H1 (cell line): ENCODE measurements around the gene WDR33. TPM values are rescaled to one million over a fixed set of nuclear protein-coding genes. Genes with fewer than 3 reads are reported as not detected.

Experiments
- CTCF ChIA-PET: fragments of 300-600 bp; sonication (Branson Sonifier 250); formaldehyde crosslinking; loops from one replicate; lab custom pipeline; 2021; ENCODE audit not compliant: partially characterized antibody; lab: Charles Lee
- POLR2A ChIA-PET: fragments of 300-600 bp; sonication (Branson Sonifier 250); formaldehyde crosslinking; loops from one replicate; lab custom pipeline; 2021; ENCODE audit warnings: inconsistent platforms; ENCODE audit not compliant: partially characterized antibody; lab: Charles Lee
- DNase-seq, 2 experiments: peaks; one replicate each; pipeline versions ENCODE4 v3.0.0 to v3.0.0-alpha.2; 2010 to 2022; ENCODE audit warnings: low spot score in 2 of 2, low read depth in 1 of 2, mixed read lengths in 1 of 2
- FAIRE-seq: peaks from 2 replicates; lab custom pipeline; 2011; peaks lifted over from hg19 to GRCh38; lab: Jason Lieb, UNC
- H2AFZ ChIP-seq: 2 replicates; pipeline ENCODE4 v1.8.1; 2012; ENCODE audit warnings: low read length, inconsistent platforms
- H2AK5ac ChIP-seq: 2 replicates; pipeline ENCODE4 v1.6.1; 2013; ENCODE audit warnings: low read depth, low read length
- H2BK120ac ChIP-seq: replicated peaks from 2 replicates; pipeline ENCODE3; 2013; ENCODE audit warnings: low read depth, low read length, inconsistent platforms
- H2BK12ac ChIP-seq: 2 replicates; pipeline ENCODE4 v1.6.1; 2013; ENCODE audit warnings: low read depth, low read length
- H2BK15ac ChIP-seq: 2 replicates; pipeline ENCODE4 v1.6.1; 2013; ENCODE audit warnings: low read length
- H2BK20ac ChIP-seq: 2 replicates; pipeline ENCODE4 v1.6.1; 2013; ENCODE audit warnings: low read length
- H2BK5ac ChIP-seq: 2 replicates; pipeline ENCODE4 v1.6.1; 2013; ENCODE audit warnings: low read depth, low read length
- H3K14ac ChIP-seq: 2 replicates; pipeline ENCODE4 v1.6.1; 2013; ENCODE audit warnings: inconsistent platforms; ENCODE audit not compliant: insufficient read length
- H3K18ac ChIP-seq: 2 replicates; pipeline ENCODE4 v1.6.1; 2013; ENCODE audit warnings: low read length; ENCODE audit errors: extremely low read depth
- H3K23ac ChIP-seq: 2 replicates; pipeline ENCODE4 v1.6.1; 2013; ENCODE audit warnings: inconsistent platforms; ENCODE audit not compliant: insufficient read length
- H3K23me2 ChIP-seq: 2 replicates; pipeline ENCODE4 v1.6.1; 2013; ENCODE audit warnings: low read depth, low read length
- H3K27ac ChIP-seq: 2 replicates; pipeline ENCODE4 v1.6.1; 2011; ENCODE audit warnings: low read depth, low read length, inconsistent platforms
- H3K27me3 ChIP-seq, 4 experiments: replicated peaks in 1 of 4; 1 replicate in 1 of 4; 2 replicates in 3 of 4; pipeline versions ENCODE4 v1.6.1 to v1.8.1; 2011 to 2013; ENCODE audit warnings: low read length in 3 of 4, mild to moderate bottlenecking in 3 of 4, inconsistent platforms in 2 of 4, mixed read lengths in 2 of 4, moderate library complexity in 1 of 4; ENCODE audit not compliant: control insufficient read depth in 3 of 4, insufficient read depth in 3 of 4; ENCODE audit errors: extremely low read depth in 1 of 4
- H3K36me3 ChIP-seq, 4 experiments: 2 replicates each; pipeline versions ENCODE4 v1.6.1 to v1.8.1; 2011 to 2013; ENCODE audit warnings: mild to moderate bottlenecking in 4 of 4, low read length in 3 of 4, moderate library complexity in 2 of 4, control low read depth in 1 of 4, inconsistent platforms in 1 of 4; ENCODE audit not compliant: insufficient read depth in 4 of 4, control insufficient read depth in 2 of 4
- H3K4ac ChIP-seq: replicated peaks from 2 replicates; pipeline ENCODE3; 2013; ENCODE audit warnings: low read length, low read depth, mixed read lengths, inconsistent platforms; ENCODE audit not compliant: insufficient read length
- H3K4me1 ChIP-seq, 4 experiments: replicated peaks in 1 of 4; 1 replicate in 1 of 4; 2 replicates in 3 of 4; pipeline versions ENCODE4 v1.6.1 to v1.8.1; 2011 to 2013; ENCODE audit warnings: low read length in 3 of 4, inconsistent platforms in 2 of 4, mixed read lengths in 1 of 4; ENCODE audit not compliant: insufficient read depth in 4 of 4, control insufficient read depth in 3 of 4
- H3K4me2 ChIP-seq, 2 experiments: 2 replicates each; pipeline versions ENCODE4 v1.6.1 to v1.8.1; 2011 to 2013; ENCODE audit warnings: low read depth in 2 of 2, low read length in 2 of 2, control low read depth in 1 of 2, inconsistent platforms in 1 of 2, mild to moderate bottlenecking in 1 of 2; ENCODE audit not compliant: insufficient read depth in 1 of 2
- H3K4me3 ChIP-seq, 4 experiments: fragments of 200-600, 300-600 bp in 1 of 4; sonication (generic), shearing (Covaris generic), sonication (Bioruptor Twin) in 1 of 4; 2 replicates each; pipeline versions ENCODE4 v1.5.1 to v1.8.1; 2011 to 2016; ENCODE audit warnings: low read length in 4 of 4, low read depth in 3 of 4, control low read depth in 2 of 4, inconsistent platforms in 2 of 4, mild to moderate bottlenecking in 2 of 4, mixed read lengths in 1 of 4, moderate library complexity in 1 of 4; ENCODE audit not compliant: insufficient read depth in 2 of 4; ENCODE audit errors: extremely low read depth in 1 of 4
- H3K56ac ChIP-seq: replicated peaks from 2 replicates; pipeline ENCODE3; 2013; ENCODE audit warnings: low read depth, mild to moderate bottlenecking, mixed read lengths, low read length, inconsistent platforms; ENCODE audit not compliant: insufficient read length
- H3K79me1 ChIP-seq: 2 replicates; pipeline ENCODE4 v1.6.1; 2013; ENCODE audit warnings: low read depth, low read length, control low read depth
- H3K79me2 ChIP-seq, 2 experiments: 2 replicates each; pipeline versions ENCODE4 v1.6.1 to v1.8.1; 2012 to 2013; ENCODE audit warnings: low read length in 2 of 2, mild to moderate bottlenecking in 2 of 2, inconsistent platforms in 1 of 2; ENCODE audit not compliant: insufficient read depth in 2 of 2, control insufficient read depth in 1 of 2
- H3K9ac ChIP-seq, 4 experiments: replicated peaks in 1 of 4; 1 replicate in 1 of 4; 2 replicates in 3 of 4; pipeline versions ENCODE4 v1.6.1 to v1.8.1; 2011 to 2013; ENCODE audit warnings: low read depth in 3 of 4, low read length in 3 of 4, control low read depth in 2 of 4, mild to moderate bottlenecking in 2 of 4, moderate library complexity in 2 of 4, inconsistent platforms in 1 of 4; ENCODE audit errors: extremely low read depth in 1 of 4
- H3K9me3 ChIP-seq, 2 experiments: 2 replicates each; pipeline versions ENCODE4 v1.6.1 to v1.8.1; 2012 to 2013; ENCODE audit warnings: mild to moderate bottlenecking in 2 of 2, moderate library complexity in 2 of 2, control low read depth in 1 of 2, inconsistent platforms in 1 of 2, low read depth in 1 of 2, low read length in 1 of 2, mixed read lengths in 1 of 2; ENCODE audit not compliant: insufficient read depth in 2 of 2
- H4K20me1 ChIP-seq, 2 experiments: replicated peaks in 1 of 2; 2 replicates each; pipeline versions ENCODE3 to v1.8.1; 2011 to 2013; ENCODE audit warnings: inconsistent platforms in 2 of 2, low read length in 2 of 2, mild to moderate bottlenecking in 1 of 2; ENCODE audit not compliant: insufficient read depth in 2 of 2, control insufficient read depth in 1 of 2
- H4K5ac ChIP-seq: 2 replicates; pipeline ENCODE4 v1.6.1; 2013; ENCODE audit warnings: low read length, low read depth, mixed read lengths, inconsistent platforms; ENCODE audit not compliant: insufficient read length
- H4K8ac ChIP-seq: 2 replicates; pipeline ENCODE4 v1.8.0; 2013; ENCODE audit warnings: mild to moderate bottlenecking, moderate library complexity, low read length, inconsistent platforms; ENCODE audit not compliant: insufficient read depth; ENCODE audit errors: extremely low read depth
- H4K91ac ChIP-seq: replicated peaks from 2 replicates; pipeline ENCODE3; 2013; ENCODE audit warnings: low read length, mixed read lengths, inconsistent platforms; ENCODE audit not compliant: insufficient read length
- BRCA1 ChIP-seq: IDR thresholded peaks from 2 replicates; pipeline ENCODE4 v1.6.1; 2012; ENCODE audit warnings: low read depth, low read length, improper control_type of control experiment
- CHD1 ChIP-seq: IDR thresholded peaks from 2 replicates; pipeline ENCODE4 v1.6.1; 2012; ENCODE audit warnings: low read depth, low read length, improper control_type of control experiment
- CREB1 ChIP-seq: IDR thresholded peaks from 2 replicates; pipeline ENCODE4 v1.6.1; 2012; ENCODE audit warnings: inconsistent platforms
- EP300 ChIP-seq, 2 experiments: IDR thresholded peaks; 1 replicate in 1 of 2; 2 replicates in 1 of 2; pipeline ENCODE4 v1.6.1; 2011 to 2012; ENCODE audit warnings: low read depth in 2 of 2, low read length in 2 of 2, mild to moderate bottlenecking in 2 of 2, borderline replicate concordance in 1 of 2, inconsistent platforms in 1 of 2, moderate library complexity in 1 of 2
- GTF2F1 ChIP-seq: IDR thresholded peaks from 2 replicates; pipeline ENCODE4 v1.6.1; 2012; ENCODE audit warnings: low read depth, low read length, improper control_type of control experiment, borderline replicate concordance
- HDAC6 ChIP-seq: IDR thresholded peaks from one replicate; pipeline ENCODE4 v1.7.1; 2012; ENCODE audit warnings: low read depth, mild to moderate bottlenecking, inconsistent platforms, low read length, moderate library complexity
- MAX ChIP-seq: IDR thresholded peaks from 2 replicates; pipeline ENCODE4 v1.6.1; 2012; ENCODE audit warnings: inconsistent platforms
- POU5F1 ChIP-seq: IDR thresholded peaks from 2 replicates; pipeline ENCODE4 v1.6.1; 2011; ENCODE audit warnings: low read depth, mild to moderate bottlenecking, low read length, moderate library complexity
- SAP30 ChIP-seq: fragments of 300-600 bp; sonication (generic); IDR thresholded peaks from 2 replicates; pipeline ENCODE4 v1.7.1; 2012; ENCODE audit warnings: low read length, moderate library complexity, mild to moderate bottlenecking, inconsistent platforms; ENCODE audit not compliant: insufficient read depth, insufficient replicate concordance
- SIX5 ChIP-seq: IDR thresholded peaks from 2 replicates; pipeline ENCODE4 v1.6.1; 2011; ENCODE audit warnings: mild to moderate bottlenecking, low read depth, low read length
- SP4 ChIP-seq: IDR thresholded peaks from 2 replicates; pipeline ENCODE4 v1.6.1; 2012; ENCODE audit warnings: low read length, inconsistent platforms
- SRF ChIP-seq: IDR thresholded peaks from 2 replicates; pipeline ENCODE4 v1.6.1; 2011; ENCODE audit warnings: mild to moderate bottlenecking, low read depth, low read length, moderate library complexity
- TCF12 ChIP-seq: IDR thresholded peaks from 2 replicates; pipeline ENCODE4 v1.6.1; 2011; ENCODE audit warnings: low read depth, mild to moderate bottlenecking, low read length
- TEAD4 ChIP-seq: IDR thresholded peaks from 2 replicates; pipeline ENCODE4 v1.6.1; 2012; ENCODE audit warnings: low read depth, low read length, inconsistent platforms, mixed read lengths
- WGBS, 2 experiments: shearing (Covaris generic) in 1 of 2; methylation state at CpG; one replicate each; pipeline versions ENCODE4 v1.1.6 to v1.1.7; 2013 to 2015; ENCODE audit warnings: low lambda C conversion rate in 2 of 2, mixed read lengths in 2 of 2, inconsistent platforms in 1 of 2, low coverage in 1 of 2, missing lambda C conversion rate in 1 of 2; ENCODE audit not compliant: insufficient replicate concordance in 2 of 2, insufficient coverage in 1 of 2, insufficient read length in 1 of 2; ENCODE audit errors: extremely low coverage in 1 of 2, missing lambda C conversion rate in 1 of 2; 5-methylcytosine and 5-hydroxymethylcytosine counted together
- polyA plus RNA-seq, 7 experiments: library from polyadenylated mRNA; depleted of rRNA in 3 of 7; stranded (reverse) in 5 of 7; unstranded in 2 of 7; fragments of >200 nt in 5 of 7; fragments of 200-250 nt in 2 of 7; gene quantifications; 1 replicate in 5 of 7; 2 replicates in 1 of 7; 4 replicates in 1 of 7; pipeline versions ENCODE4 v1.2.1 to v1.2.3, GENCODE V29; 2011 to 2013; ENCODE audit warnings: missing spikeins in 2 of 7, mixed read lengths in 2 of 7
- total RNA-seq: library from RNA; stranded (reverse); fragmentation: NEBNext Ultra II Directional; extraction: Animal tissue kit (Norgen Biotek cat#: 25700); gene quantifications from 2 replicates; pipeline ENCODE4 v1.2.1, GENCODE V29; 2021

WDR33 gene
- total and polyA plus RNA-seq, 2 of the 8 experiments (the other 6 are each of a cell fraction or from before 2014, with no cell fraction given) = 18.1 to 82.7 TPM

DNA sequence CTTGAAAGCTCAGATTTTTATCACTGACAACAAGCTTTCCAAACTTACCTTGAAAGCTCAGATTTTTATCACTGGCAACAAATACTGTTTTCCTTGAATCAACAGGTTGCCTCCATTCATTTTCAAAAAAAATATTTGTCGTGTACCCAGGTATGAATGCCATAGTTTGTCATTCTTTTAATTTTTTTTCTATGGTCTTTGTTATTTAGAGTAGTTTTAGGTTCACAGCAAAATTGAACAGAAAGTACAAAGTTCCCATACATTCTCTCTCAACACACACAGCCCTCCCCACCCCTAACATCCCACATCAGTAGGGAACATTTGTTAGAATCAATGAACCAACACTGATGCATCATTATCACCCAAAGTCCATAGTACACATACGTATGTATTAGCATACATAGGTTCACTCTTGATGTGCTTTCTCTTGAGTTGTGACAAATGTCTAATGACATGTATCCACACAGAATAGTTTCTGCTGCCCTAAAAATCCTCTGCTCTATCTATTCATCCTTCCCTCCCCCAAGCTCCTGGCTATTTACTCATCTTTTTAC, 25.9 kb downstream of the WDR33 start:
- H3K4me2 ChIP-seq = no peak overlapping the region
- H3K9me3 ChIP-seq = 0 out of 4 replicates have a peak, but pooled peaks cover 0 to 4% of the 10 kb centered on the region in 2 experiments
- DNase-seq (no peak), FAIRE-seq (no peak)
- no peak overlapping the region for H3K9ac ChIP-seq
- H3K14ac ChIP-seq = no peak overlapping the region
- ChIA-PET POLR2A (interaction anchor here (1.3 to 1.6 kb wide), 2 partner anchors 9 to 37 kb away, joined by 5 to 7 read pairs; no protein-coding TSS in a partner anchor), CTCF (no interaction called here)
- no peak overlapping the region for H2BK15ac ChIP-seq
- no peaks in the 10 kb centered on the region for H3K4me1 ChIP-seq
- H3K4me3 ChIP-seq = no peak overlapping the region
- H2BK5ac ChIP-seq = no peak overlapping the region
- no peak overlapping the region for H2AK5ac ChIP-seq
- H4K91ac ChIP-seq = no peak overlapping the region
- H3K56ac ChIP-seq = no peak overlapping the region
- peaks cover 0 to 4% of the 10 kb centered on the region in 2 experiments for H4K20me1 ChIP-seq
- H4K5ac ChIP-seq = no peak overlapping the region
- H3K23ac ChIP-seq = no peak overlapping the region
- no peak overlapping the region for H4K8ac ChIP-seq
- H3K79me1 ChIP-seq = peaks cover 2% of the 10 kb centered on the region
- TF ChIP-seq HDAC6 (no peak), SAP30 (no peak), POU5F1 (no peak), TCF12 (no peak), GTF2F1 (no peak), TEAD4 (no peak), SP4 (no peak), BRCA1 (no peak), SRF (no peak), CHD1 (no peak), EP300 (IDR thresholded peaks at IDR 0.05; ENCODE audit: borderline replicate concordance in 1 of 2, low read depth in 2 of 2, low read length in 2 of 2) (no peak), CREB1 (no peak), MAX (no peak), SIX5 (no peak)
- no peak overlapping the region for H2BK12ac ChIP-seq
- no peak overlapping the region for H2AFZ ChIP-seq
- H3K18ac ChIP-seq = no peak overlapping the region
- WGBS, 2 experiments = 94% methylated on average over 2 of the region's 2 CpGs; no CpG with 5 or more reads in 1 of the 2 experiments
- H3K27me3 ChIP-seq = no peaks in the 10 kb centered on the region
- H2BK20ac ChIP-seq = no peak overlapping the region
- H3K27ac ChIP-seq = no peak overlapping the region
- no peak overlapping the region for H2BK120ac ChIP-seq
- no peak overlapping the region for H3K4ac ChIP-seq
- H3K79me2 ChIP-seq = peaks cover 0 to 59% of the 10 kb centered on the region in 2 experiments
- H3K36me3 ChIP-seq = peaks cover 0 to 2% (median 0%) of the 10 kb centered on the region in 4 experiments; a peak in 1 of 8 replicates
- H3K23me2 ChIP-seq = no peaks in the 10 kb centered on the region; the same call in 1 of the 2 replicates
